PC-3 (cell line): ENCODE data around the gene ABCC3. TPM values are rescaled to one million over a fixed set of nuclear protein-coding genes. Genes with fewer than 3 reads are reported as not detected.

Source experiments
- ATAC-seq: fragments of 200-7000 bp; cut with Tn5 transposase; 2 replicates; pipeline ENCODE4 v1.9.1; 2020; ENCODE audit warnings: mild to moderate bottlenecking, moderate library complexity
- BruUV-seq: library from RNA; stranded (reverse); fragments of 400-500 nt; replicated peaks from 2 replicates; lab custom pipeline; 2021; lab: Mats Ljungman, UMichigan
- CTCF ChIA-PET: fragments of 300-600 bp; sonication (Branson Sonifier 250); formaldehyde crosslinking; loops from one replicate; lab custom pipeline; 2022; ENCODE audit warnings: antibody characterized with exemption; lab: Charles Lee
- POLR2A ChIA-PET: fragments of 300-600 bp; sonication (Branson Sonifier 250); formaldehyde crosslinking; loops from one replicate; lab custom pipeline; 2022; ENCODE audit warnings: antibody characterized with exemption; ENCODE audit not compliant: unreplicated experiment; lab: Charles Lee
- DNase-seq: peaks from one replicate; pipeline ENCODE4 v3.0.0-alpha.2; 2015
- H2AFZ ChIP-seq: fragments of 300-600 bp; sonication (generic); 2 replicates; pipeline ENCODE4 v1.6.0; 2016; ENCODE audit warnings: antibody characterized with exemption, low read length
- H3F3A ChIP-seq: fragments of 300-600 bp; sonication (generic); one replicate; pipeline ENCODE4 v1.6.0; 2017; ENCODE audit warnings: antibody characterized with exemption, low read length, control low read depth, mild to moderate bottlenecking; ENCODE audit not compliant: unreplicated experiment
- H3K27ac ChIP-seq: fragments of 300-600 bp; sonication (generic); 2 replicates; pipeline ENCODE4 v1.5.1; 2016; ENCODE audit warnings: mild to moderate bottlenecking, low read length
- H3K27me3 ChIP-seq: fragments of 300-600 bp; sonication (generic); 2 replicates; pipeline ENCODE4 v1.6.1; 2016; ENCODE audit warnings: low read length, mixed read lengths
- H3K36me3 ChIP-seq: fragments of 300-600 bp; sonication (generic); 2 replicates; pipeline ENCODE4 v1.6.1; 2016; ENCODE audit warnings: low read depth, mixed run types, low read length, mixed read lengths
- H3K4me1 ChIP-seq: fragments of 300-600 bp; sonication (generic); 2 replicates; pipeline ENCODE4 v1.5.1; 2016; ENCODE audit warnings: low read length; ENCODE audit not compliant: insufficient read depth
- H3K4me2 ChIP-seq: fragments of 300-600 bp; sonication (generic); 2 replicates; pipeline ENCODE4 v1.6.0; 2016; ENCODE audit warnings: low read length
- H3K4me3 ChIP-seq: fragments of 300-600 bp; sonication (generic); 2 replicates; pipeline ENCODE4 v1.5.1; 2016; ENCODE audit warnings: mild to moderate bottlenecking, low read length, mixed read lengths
- H3K79me2 ChIP-seq: fragments of 300-600 bp; sonication (generic); 2 replicates; pipeline ENCODE4 v1.6.1; 2017; ENCODE audit warnings: low read length, mixed read lengths
- H3K9ac ChIP-seq: fragments of 300-600 bp; sonication (generic); 2 replicates; pipeline ENCODE4 v1.6.0; 2016; ENCODE audit warnings: mild to moderate bottlenecking, low read length
- H3K9me2 ChIP-seq: fragments of 300-600 bp; sonication (generic); replicated peaks from 2 replicates; pipeline ENCODE4 v1.6.1; 2016; ENCODE audit warnings: mixed run types, low read length, mixed read lengths
- H3K9me3 ChIP-seq: fragments of 300-600 bp; sonication (generic); 2 replicates; pipeline ENCODE4 v1.6.1; 2016; ENCODE audit warnings: low read length, mixed read lengths
- H4K20me1 ChIP-seq: fragments of 300-600 bp; sonication (generic); 2 replicates; pipeline ENCODE4 v1.6.1; 2016; ENCODE audit warnings: low read length, mixed read lengths
- EZH2 ChIP-seq: fragments of 300-600 bp; sonication (generic); IDR thresholded peaks from one replicate; pipeline ENCODE4 v1.6.1; 2017; ENCODE audit warnings: antibody characterized with exemption, mild to moderate bottlenecking, low read length; ENCODE audit not compliant: unreplicated experiment
- EZH2phosphoT487 ChIP-seq: fragments of 300-600 bp; sonication (generic); IDR thresholded peaks from 2 replicates; pipeline ENCODE4 v1.6.1; 2018; ENCODE audit warnings: mild to moderate bottlenecking, antibody characterized with exemption, low read length, borderline replicate concordance
- intact Hi-C: fragments of 100-400 bp; cut with micrococcal nuclease; formaldehyde crosslinking; loops from 2 replicates; pipeline ENCODE4 v1.9.0; 2023
- total RNA-seq: library from RNA; depleted of rRNA; stranded (reverse); fragments of >200 nt; gene quantifications from 2 replicates; pipeline ENCODE4 v1.2.3, GENCODE V29; 2014
- TF ChIP-seq, protein P1 (sequence below): fragments of 300-600 bp; sonication (generic); conservative IDR thresholded peaks from 2 replicates; pipeline ENCODE4 v1.5.1; 2017; ENCODE audit warnings: antibody characterized with exemption, low read depth, mild to moderate bottlenecking, low read length

Gene ABCC3
- total RNA-seq, 1 experiment from 2014 or later: 50.2 TPM

DNA sequence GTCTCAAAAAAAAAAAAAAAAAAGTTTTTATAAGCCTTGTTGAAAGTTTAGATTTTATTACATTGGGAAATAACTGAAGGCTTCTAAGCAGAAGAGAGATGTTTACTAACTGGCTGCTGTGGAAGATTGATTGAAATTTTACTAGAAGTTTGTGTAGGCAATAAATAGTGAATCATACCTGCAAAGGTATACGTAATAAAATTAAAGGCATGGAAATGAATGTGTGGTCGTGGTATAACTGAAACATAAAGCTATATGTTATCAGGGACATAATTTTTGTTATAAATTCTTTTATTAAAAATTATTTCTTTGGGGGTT, 93.4 kb downstream of the ABCC3 start:
- ChIA-PET CTCF (no interaction called here), POLR2A (interaction anchor here (0.6 to 0.7 kb wide), 2 partner anchors 65 to 99 kb away, joined by 4 to 5 read pairs; no protein-coding TSS in a partner anchor)
- Histone ChIP-seq H3K27ac (no peak overlapping the region), H3K4me2 (no peak overlapping the region), H3K79me2 (peaks cover 100% of the 10 kb centered on the region), H3K4me3 (no peak overlapping the region), H3K4me1 (peaks cover 20% of the 10 kb centered on the region), H3F3A (peaks cover 4% of the 10 kb centered on the region), H3K9me3 (no peaks in the 10 kb centered on the region), H3K27me3 (no peaks in the 10 kb centered on the region), H4K20me1 (peaks cover 94% of the 10 kb centered on the region), H3K36me3 (peaks cover 10% of the 10 kb centered on the region; the same call in 1 of the 2 replicates), H2AFZ (no peak overlapping the region), H3K9me2 (no peaks in the 10 kb centered on the region), H3K9ac (no peak overlapping the region)
- no peak for TF ChIP-seq EZH2phosphoT487
- TF ChIP-seq EZH2: no peak
- TF ChIP-seq, protein P1, sequence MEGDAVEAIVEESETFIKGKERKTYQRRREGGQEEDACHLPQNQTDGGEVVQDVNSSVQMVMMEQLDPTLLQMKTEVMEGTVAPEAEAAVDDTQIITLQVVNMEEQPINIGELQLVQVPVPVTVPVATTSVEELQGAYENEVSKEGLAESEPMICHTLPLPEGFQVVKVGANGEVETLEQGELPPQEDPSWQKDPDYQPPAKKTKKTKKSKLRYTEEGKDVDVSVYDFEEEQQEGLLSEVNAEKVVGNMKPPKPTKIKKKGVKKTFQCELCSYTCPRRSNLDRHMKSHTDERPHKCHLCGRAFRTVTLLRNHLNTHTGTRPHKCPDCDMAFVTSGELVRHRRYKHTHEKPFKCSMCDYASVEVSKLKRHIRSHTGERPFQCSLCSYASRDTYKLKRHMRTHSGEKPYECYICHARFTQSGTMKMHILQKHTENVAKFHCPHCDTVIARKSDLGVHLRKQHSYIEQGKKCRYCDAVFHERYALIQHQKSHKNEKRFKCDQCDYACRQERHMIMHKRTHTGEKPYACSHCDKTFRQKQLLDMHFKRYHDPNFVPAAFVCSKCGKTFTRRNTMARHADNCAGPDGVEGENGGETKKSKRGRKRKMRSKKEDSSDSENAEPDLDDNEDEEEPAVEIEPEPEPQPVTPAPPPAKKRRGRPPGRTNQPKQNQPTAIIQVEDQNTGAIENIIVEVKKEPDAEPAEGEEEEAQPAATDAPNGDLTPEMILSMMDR: no peak
- DNase-seq (peak; percentile 52), ATAC-seq (peak; percentile 52)
- intact Hi-C loops: no loop called here
- BruUV-seq: no TSS peak

DNA sequence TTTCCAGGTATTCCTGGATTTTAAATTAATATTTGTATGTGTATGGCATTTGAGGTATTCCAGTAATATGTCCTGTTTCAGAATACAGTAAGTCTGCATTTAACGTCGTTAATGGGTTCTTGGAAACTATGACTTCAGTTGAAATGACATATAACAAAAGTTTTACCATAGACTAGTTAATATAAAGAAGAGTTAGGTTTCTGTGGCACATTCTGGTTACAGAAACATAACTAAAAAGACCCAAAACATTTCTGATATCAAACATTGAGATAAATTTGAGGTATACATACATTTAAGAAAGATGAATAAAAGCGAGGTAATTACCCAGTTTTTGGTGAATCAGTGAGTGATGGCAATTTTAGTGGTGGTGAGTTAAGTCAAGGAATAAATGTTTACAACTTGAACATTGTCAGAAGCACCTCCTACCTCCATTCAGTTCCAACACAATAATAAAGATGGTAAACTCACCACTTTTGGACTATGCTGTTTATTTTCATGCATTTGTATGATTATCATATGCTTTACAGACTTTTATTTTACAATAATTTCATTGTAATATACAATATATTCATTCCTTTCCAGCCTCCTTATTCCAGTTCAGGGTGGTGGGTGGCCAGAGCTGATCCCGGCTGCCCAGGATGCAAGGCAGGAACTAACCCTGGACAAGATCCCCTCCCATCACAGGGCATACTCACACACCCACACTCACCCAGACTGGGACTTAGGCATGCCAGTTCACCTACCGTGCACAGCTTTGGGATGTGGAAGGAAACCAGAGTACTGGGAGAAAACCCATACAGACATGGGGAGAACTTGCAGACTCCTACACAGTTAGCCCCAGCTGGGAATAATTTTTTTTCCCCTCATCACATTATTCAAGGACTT, 94.4 kb downstream of the ABCC3 start:
- intact Hi-C loops: no loop called here
- DNase-seq (no peak), ATAC-seq (no peak)
- POLR2A ChIA-PET: no interaction called here
- Histone ChIP-seq H3K4me1 (peaks cover 16% of the 10 kb centered on the region), H3K4me2 (no peak overlapping the region), H2AFZ (no peak overlapping the region), H3K9me3 (no peaks in the 10 kb centered on the region), H3K9me2 (no peaks in the 10 kb centered on the region), H3K9ac (no peak overlapping the region), H3K27me3 (no peaks in the 10 kb centered on the region), H3K79me2 (peaks cover 100% of the 10 kb centered on the region), H3K4me3 (no peak overlapping the region), H3K36me3 (peaks cover 7% of the 10 kb centered on the region; the same call in 1 of the 2 replicates), H3K27ac (no peak overlapping the region), H3F3A (peaks cover 4% of the 10 kb centered on the region), H4K20me1 (peaks cover 89% of the 10 kb centered on the region)
- no peak for TF ChIP-seq EZH2phosphoT487
- TF ChIP-seq, protein P1: no peak
- TF ChIP-seq EZH2: no peak
- CTCF ChIA-PET: no interaction called here
- BruUV-seq: no TSS peak
